GM18951 (cell line): ENCODE measurements around the gene DCAF12L1.

ENCODE experiments used
- POLR2A ChIP-seq: IDR thresholded peaks from 4 replicates; pipeline ENCODE4 v1.6.1; 2011; ENCODE audit warnings: mild to moderate bottlenecking; ENCODE audit not compliant: insufficient read length, insufficient read depth; ENCODE audit errors: extremely low read depth
- in situ Hi-C: fragments of 300-500 bp; cut with MboI; formaldehyde crosslinking; loops from one replicate; pipeline ENCODE4 v1.12.0; 2022; ENCODE audit warnings: low sequenced_read_pairs, mixed read lengths, inconsistent platforms; ENCODE audit not compliant: unreplicated experiment

DCAF12L1 gene

DNA sequence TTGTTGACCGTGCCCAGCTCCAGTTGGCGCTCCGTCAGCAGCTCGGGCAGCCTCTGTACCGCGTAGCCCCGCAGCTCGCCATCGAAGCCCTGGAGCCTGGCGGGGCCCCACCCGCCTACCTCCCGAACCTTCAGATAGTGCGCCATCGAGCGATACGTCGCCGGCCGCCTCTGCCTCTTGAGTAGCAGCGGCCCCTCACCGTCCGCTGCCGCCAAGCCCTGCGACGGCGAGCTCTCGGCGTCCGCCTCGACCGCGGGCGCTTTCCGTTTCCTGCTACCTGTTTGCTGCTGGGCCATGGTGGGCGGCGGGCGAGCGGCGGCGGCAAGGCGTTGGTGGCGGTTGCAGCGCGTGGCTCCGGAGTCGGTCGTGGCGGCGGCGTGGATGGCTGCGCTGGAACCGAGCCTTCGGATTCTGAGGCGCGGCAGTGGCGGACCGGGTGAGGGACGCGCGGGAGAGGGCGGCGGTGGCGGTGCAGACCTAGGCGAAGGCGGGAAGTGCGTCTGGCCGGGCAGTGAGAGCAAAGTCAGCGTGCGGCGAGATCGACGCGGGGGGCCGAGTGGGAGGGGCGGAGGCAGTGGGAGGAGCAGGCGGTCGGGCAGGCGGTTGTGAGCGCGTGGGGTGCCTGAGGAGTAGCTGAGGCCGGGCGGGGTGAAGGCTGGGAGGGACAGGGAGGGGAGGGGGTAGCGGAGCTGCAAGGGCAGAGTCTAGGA lies at the start of gene DCAF12L1:
Gene DCAF12L1 (minus strand): TSS at position 502 of the 710 bp plus-strand sequence. CDS start 206 bp downstream, at position 296.
- in situ Hi-C loops, result no loop called here

DNA sequence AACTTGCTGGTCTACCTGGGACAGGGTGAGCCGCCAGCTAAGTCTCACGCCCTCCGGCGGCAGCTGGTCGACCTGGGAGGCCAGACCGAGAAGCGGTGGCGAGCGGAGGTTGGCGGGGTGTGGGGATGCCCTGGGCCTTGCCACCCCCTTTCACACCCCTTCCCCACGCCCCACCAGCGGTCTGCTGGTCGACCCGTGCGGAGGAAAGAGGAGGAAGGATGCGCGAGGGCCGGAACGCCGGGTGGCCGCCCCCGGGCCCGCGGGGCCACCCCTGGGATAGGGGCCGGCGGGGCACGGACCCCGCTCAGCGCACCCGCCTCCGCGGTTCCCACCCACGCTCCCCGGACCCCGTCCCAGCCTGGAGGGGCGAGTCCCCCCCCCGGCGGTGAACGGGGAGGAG lies 28.3 kb upstream of the DCAF12L1 start:
- no peak for TF ChIP-seq POLR2A
- in situ Hi-C loops, result no loop called here

More for the DNA sequence above, at the start of gene DCAF12L1:
- no peak for TF ChIP-seq POLR2A

DNA sequence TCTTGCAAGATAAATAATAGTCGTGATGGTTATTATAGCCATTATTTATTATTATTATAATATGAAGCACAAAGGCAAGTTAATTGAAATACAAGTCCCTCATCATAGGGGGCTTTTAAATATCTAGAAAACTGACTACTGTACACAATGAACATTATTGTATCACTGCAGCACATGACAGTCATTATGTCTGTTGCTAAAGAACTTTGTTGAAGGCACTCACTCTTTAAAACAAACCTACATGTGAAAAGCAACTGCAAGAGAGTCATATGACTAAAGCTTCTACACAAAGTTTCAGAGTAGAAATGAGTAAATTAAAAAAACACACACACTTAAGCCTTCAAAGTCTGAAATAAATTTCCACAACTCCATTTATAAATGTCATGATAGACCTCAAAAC lies 23.3 kb upstream of the DCAF12L1 start:
- no peak for TF ChIP-seq POLR2A
- in situ Hi-C loops, result no loop called here

DNA sequence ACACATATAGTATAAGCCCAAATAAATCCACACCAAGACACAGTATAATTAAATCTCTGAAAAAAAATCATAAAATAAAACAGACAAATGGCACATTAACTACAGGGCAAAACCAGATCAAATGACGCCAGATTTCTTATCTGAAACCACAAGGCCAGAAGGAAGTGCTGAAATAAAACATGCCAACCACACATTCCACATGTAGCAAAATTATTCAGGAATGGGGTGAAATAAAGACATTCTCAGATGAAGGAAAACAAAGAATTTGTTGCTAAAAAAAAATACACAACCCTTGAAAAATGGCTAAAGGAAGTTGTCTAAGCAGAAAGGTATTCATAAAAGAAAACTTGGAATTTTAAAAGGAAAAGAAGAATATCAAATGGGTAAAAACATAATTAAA lies 4.5 kb upstream of the DCAF12L1 start:
- TF ChIP-seq POLR2A, result no peak

DNA sequence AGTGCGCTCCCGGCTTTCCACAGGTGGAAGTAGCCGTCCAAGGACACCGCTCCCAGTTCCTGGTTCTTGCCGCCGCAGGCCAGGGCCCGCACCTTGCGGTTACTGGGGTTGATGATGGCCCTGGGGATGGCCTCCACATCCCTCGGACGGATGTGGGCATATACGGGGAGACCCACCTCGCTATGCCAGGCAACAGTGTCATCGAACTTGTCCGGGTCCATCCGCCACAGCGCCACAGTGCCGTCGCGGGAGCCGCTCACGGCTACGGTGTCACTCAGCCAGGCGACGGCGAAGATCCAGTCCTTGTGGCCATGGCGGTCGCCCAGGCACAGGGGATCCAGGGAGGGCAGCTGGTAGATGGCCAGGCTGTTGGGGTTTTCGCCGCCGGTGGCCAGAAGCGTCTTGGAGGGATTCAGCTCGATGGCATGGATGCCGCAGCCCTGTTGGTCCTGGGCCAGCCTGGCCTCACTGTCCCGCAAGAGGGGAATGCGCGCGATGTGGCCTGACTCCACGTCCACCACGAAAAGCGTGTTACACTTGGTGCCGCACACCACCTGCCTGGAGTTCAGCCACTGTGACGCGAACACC lies 795 bp downstream of the DCAF12L1 start:
- TF ChIP-seq POLR2A, result no peak
- in situ Hi-C loops, result no loop called here

More for the DNA sequence above, 4.5 kb upstream of the DCAF12L1 start:
- in situ Hi-C loops, result no loop called here

DNA sequence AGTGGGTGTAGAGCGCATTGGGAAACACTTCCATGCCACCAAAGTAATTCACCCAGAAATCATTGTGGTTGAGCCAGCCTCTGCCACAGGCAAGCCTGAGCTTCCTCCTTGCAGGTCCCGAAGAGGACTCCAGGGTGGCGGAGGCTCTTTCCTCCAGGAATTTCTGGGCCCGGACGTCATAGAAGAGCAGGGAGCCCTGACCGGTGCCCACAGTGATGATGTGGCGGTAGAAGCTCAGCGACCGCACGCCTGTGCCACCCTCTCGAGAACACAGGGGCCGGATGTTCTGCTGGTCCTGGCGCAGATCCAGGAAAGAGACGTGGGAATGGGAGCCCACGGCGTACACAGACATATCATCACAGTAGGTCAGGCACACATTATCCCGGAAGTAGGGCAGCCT lies 1.3 kb downstream of the DCAF12L1 start:
- TF ChIP-seq POLR2A, result no peak
- in situ Hi-C loops, result no loop called here

DNA sequence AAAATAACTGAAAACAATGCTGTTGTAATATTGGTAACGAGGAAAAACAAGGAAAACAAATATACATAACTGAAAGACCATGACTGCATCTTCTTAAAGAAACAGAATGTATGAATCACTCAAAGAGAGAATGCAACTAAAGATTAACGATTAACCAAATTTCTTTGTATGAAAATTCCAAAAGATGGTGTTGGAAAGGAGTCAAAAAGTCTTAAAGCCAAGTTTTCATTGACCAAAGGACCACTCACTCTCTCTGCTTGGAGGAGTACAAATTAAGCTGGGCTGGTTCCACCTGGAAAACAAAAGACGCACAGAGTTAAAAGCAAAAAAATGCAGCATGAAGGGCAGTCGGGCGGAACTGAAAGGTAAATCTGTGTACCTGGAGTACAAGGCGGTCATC lies 1.8 kb downstream of the DCAF12L1 start:
- TF ChIP-seq POLR2A, result no peak
- in situ Hi-C loops, result no loop called here

DNA sequence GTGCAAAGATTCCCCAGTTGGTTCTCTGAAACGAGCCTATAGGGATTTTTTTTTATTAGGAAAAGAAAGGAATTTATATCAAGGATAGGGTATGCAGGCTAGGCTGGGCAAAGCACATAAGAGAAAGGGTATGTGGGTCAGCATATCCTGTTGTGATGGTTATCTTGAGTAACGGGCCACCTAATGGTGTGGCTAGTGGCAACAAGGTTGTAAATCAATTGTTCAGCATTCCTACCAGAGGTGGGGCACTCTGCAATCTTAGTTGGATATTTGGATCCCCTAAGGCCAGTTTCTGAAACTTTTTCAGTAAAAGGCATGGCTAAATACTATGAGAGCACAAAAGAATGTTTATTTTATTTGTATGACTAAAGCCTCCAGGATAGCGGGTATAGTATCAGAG lies 42.7 kb downstream of the DCAF12L1 start:
- in situ Hi-C loops, result no loop called here
- no peak for TF ChIP-seq POLR2A
